NT2/D1 (cell line): ENCODE measurements around the gene FBXL17.

Experiments used
- YY1 ChIP-seq: IDR thresholded peaks from 2 replicates; pipeline ENCODE4 v1.6.1; 2011; ENCODE audit not compliant: insufficient read length, insufficient read depth
- ZNF274 ChIP-seq: IDR thresholded peaks from 2 replicates; pipeline ENCODE4 v1.6.1; 2011; ENCODE audit warnings: mild to moderate bottlenecking, low read depth, low read length

DNA sequence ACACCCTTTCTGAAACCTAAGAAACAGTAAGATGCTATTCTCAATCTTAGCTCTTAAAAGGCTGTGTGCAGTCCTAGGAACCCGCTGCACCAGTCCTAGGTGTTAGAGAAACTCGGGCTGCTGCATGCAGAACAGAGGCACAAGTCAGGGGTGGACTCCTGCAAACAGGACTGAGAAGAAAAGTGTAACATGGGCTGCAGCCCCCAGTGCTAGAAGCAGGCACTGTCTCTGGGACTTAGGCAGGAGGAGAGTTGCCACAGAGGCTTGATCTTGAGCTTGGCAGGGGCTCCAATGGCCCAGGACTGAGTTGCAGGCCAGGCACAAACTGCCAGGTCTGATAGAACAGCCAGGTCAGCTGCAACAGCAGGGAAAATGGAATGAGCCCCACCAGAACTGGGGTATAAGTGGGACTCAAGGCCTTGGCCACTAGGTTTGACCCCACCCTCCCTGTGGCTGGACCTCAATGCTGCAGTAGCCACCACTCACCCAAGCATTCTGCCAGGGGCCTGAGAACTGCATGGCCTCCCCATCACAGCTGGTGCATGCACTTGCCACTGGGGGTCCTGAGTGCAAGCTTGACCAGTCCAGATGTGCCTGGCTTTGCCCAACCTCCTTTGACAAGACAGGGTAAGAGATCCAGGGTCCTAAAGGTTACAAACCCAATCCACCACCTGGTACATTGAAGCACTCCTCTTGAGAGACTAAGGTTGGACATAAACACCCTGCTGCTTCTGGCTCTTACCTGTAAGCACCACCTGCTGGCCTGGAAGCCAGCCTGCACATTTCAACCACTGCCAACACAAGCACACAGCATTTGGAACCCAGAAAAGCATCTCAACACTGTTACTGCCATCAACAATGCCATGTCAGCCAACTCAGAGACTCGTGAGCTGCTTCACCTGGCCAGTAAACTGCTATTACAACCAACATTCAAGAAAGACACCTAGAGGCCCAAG, 103.3 kb downstream of the FBXL17 start:
- TF ChIP-seq YY1 (no peak), ZNF274 (no peak)
